DND-41 (cell line): ENCODE results near the gene FAAP100.

Experiments used
- ATAC-seq: fragments of 200-7000 bp; cut with Tn5 transposase; 3 replicates; pipeline ENCODE4 v1.9.1; 2021; ENCODE audit warnings: low read depth; ENCODE audit not compliant: insufficient read depth
- DNase-seq: peaks from one replicate; pipeline ENCODE4 v3.0.0-alpha.2; 2020
- H2AFZ ChIP-seq: 2 replicates; pipeline ENCODE4 v1.6.0; 2012; ENCODE audit warnings: low read depth, low read length
- H3K27ac ChIP-seq: 2 replicates; pipeline ENCODE4 v1.5.1; 2012; ENCODE audit warnings: low read length, inconsistent platforms
- H3K27me3 ChIP-seq: fragments of 200-600 bp; sonication (generic); 2 replicates; pipeline ENCODE4 v1.6.0; 2012; ENCODE audit warnings: low read length, mild to moderate bottlenecking, inconsistent platforms; ENCODE audit not compliant: insufficient read depth, poor library complexity
- H3K36me3 ChIP-seq: 2 replicates; pipeline ENCODE4 v1.5.1; 2012; ENCODE audit warnings: low read length, inconsistent platforms; ENCODE audit not compliant: insufficient read depth
- H3K4me1 ChIP-seq: 2 replicates; pipeline ENCODE4 v1.5.1; 2012; ENCODE audit warnings: mild to moderate bottlenecking, low read length; ENCODE audit not compliant: insufficient read depth
- H3K4me2 ChIP-seq: 2 replicates; pipeline ENCODE4 v1.6.0; 2012; ENCODE audit warnings: mild to moderate bottlenecking, moderate library complexity, low read length, inconsistent platforms; ENCODE audit not compliant: insufficient read depth
- H3K4me3 ChIP-seq, 2 experiments: fragments of 200-600 bp in 1 of 2; shearing (Covaris generic) in 1 of 2; 2 replicates each; pipeline ENCODE4 v1.5.1; 2012 to 2016; ENCODE audit warnings: inconsistent platforms in 2 of 2, low read length in 2 of 2, mild to moderate bottlenecking in 2 of 2, low read depth in 1 of 2, moderate library complexity in 1 of 2
- H3K79me2 ChIP-seq: 2 replicates; pipeline ENCODE4 v1.6.0; 2012; ENCODE audit warnings: low read length, inconsistent platforms; ENCODE audit not compliant: insufficient read depth
- H3K9ac ChIP-seq: 2 replicates; pipeline ENCODE4 v1.6.0; 2012; ENCODE audit warnings: low read depth, mild to moderate bottlenecking, inconsistent platforms, low read length, moderate library complexity
- H3K9me3 ChIP-seq: 2 replicates; pipeline ENCODE4 v1.5.1; 2012; ENCODE audit warnings: low read length, moderate library complexity, mild to moderate bottlenecking, inconsistent platforms; ENCODE audit not compliant: insufficient read depth, severe bottlenecking
- H4K20me1 ChIP-seq: 2 replicates; pipeline ENCODE4 v1.6.0; 2012; ENCODE audit warnings: low read length; ENCODE audit not compliant: insufficient read depth
- EZH2 ChIP-seq: IDR thresholded peaks from 3 replicates; pipeline ENCODE4 v1.6.1; 2012; ENCODE audit warnings: borderline replicate concordance, low read depth, mild to moderate bottlenecking, moderate library complexity, low read length, inconsistent platforms; ENCODE audit not compliant: severe bottlenecking
- TF ChIP-seq, protein P1 (sequence below): IDR thresholded peaks from 2 replicates; pipeline ENCODE4 v1.5.1; 2012; ENCODE audit warnings: borderline replicate concordance, low read length, moderate library complexity, mild to moderate bottlenecking; ENCODE audit not compliant: poor library complexity, severe bottlenecking; ENCODE audit errors: extremely low read depth

Gene FAAP100

DNA sequence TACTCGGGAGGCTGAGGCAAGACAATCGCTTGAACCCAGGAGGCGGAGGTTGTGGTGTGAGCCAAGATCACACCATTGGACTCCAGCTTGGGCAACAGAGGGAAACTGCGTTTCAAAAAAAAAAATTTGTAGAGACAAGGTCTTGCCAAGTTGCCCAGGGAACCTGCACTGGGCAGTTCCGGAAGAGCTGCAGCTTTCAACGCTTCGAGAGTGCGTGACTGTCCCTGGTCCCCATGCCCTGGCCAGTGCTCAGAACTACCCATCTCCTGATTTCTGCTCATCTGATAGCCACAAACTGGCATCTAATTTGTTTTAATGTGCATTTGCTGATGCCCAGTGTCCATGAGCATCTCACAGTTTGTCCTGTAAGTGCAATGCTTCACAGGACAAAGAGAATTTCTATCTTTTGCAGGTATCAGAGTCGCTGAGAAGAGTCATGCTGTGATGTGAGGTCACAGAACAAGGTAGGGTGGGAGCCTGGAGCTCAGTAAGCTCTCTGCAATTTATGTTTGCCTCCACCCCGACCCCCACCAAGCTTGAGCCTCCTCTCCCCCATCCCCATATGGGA, 43.4 kb downstream of the FAAP100 start:
- peak overlapping the region; percentile 99 for H3K9ac ChIP-seq
- H2AFZ ChIP-seq: no peak overlapping the region
- H3K27ac ChIP-seq: peak overlapping the region; percentile 81
- ATAC-seq (no peak), DNase-seq (peak; percentile 43)
- H3K79me2 ChIP-seq: peaks cover 51% of the 10 kb centered on the region
- H3K9me3 ChIP-seq: no peaks in the 10 kb centered on the region
- H4K20me1 ChIP-seq: peaks cover 44% of the 10 kb centered on the region
- H3K4me2 ChIP-seq: peak overlapping the region; percentile 87
- TF ChIP-seq, protein P1, sequence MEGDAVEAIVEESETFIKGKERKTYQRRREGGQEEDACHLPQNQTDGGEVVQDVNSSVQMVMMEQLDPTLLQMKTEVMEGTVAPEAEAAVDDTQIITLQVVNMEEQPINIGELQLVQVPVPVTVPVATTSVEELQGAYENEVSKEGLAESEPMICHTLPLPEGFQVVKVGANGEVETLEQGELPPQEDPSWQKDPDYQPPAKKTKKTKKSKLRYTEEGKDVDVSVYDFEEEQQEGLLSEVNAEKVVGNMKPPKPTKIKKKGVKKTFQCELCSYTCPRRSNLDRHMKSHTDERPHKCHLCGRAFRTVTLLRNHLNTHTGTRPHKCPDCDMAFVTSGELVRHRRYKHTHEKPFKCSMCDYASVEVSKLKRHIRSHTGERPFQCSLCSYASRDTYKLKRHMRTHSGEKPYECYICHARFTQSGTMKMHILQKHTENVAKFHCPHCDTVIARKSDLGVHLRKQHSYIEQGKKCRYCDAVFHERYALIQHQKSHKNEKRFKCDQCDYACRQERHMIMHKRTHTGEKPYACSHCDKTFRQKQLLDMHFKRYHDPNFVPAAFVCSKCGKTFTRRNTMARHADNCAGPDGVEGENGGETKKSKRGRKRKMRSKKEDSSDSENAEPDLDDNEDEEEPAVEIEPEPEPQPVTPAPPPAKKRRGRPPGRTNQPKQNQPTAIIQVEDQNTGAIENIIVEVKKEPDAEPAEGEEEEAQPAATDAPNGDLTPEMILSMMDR: no peak
- TF ChIP-seq EZH2: no peak
- no peaks in the 10 kb centered on the region for H3K27me3 ChIP-seq
- peaks cover 40% of the 10 kb centered on the region for H3K36me3 ChIP-seq
- H3K4me1 ChIP-seq: peaks cover 24% of the 10 kb centered on the region
- peak overlapping the region; percentile 80 to 92; a peak in 3 of 4 replicates for H3K4me3 ChIP-seq

DNA sequence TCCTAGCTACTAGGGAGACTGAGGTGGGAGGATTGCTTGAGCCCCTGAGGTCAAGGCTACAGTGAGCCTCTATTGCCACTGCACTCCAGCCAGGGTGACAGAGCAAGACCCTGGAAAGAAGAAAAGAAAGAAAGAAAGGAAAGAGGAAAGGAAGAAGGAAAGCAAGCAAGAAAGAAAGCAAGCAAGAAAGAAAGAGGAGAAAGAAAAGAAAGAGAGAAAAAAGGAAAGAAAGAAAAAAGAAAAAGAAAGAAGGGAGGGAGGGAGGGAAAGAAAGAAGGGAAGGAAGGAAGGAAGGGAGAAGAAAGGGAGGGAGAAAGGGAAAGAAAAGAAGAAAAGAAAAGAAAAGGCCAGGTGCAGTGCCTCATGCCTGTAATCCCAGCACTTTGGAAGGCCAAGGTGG, 48.5 kb downstream of the FAAP100 start:
- Histone ChIP-seq H3K27me3 (no peaks in the 10 kb centered on the region), H3K36me3 (peaks cover 1% of the 10 kb centered on the region; the same call in 1 of the 2 replicates), H3K9me3 (no peaks in the 10 kb centered on the region), H3K79me2 (peaks cover 2% of the 10 kb centered on the region; the same call in 1 of the 2 replicates), H4K20me1 (peaks cover 6% of the 10 kb centered on the region), H3K4me2 (no peak overlapping the region), H3K4me3 (no peak overlapping the region), H2AFZ (no peak overlapping the region), H3K4me1 (peaks cover 2% of the 10 kb centered on the region), H3K9ac (no peak overlapping the region), H3K27ac (no peak overlapping the region)
- no peak for DNase-seq
- no peak for ATAC-seq
- TF ChIP-seq, protein P1: no peak
- TF ChIP-seq EZH2: no peak

DNA sequence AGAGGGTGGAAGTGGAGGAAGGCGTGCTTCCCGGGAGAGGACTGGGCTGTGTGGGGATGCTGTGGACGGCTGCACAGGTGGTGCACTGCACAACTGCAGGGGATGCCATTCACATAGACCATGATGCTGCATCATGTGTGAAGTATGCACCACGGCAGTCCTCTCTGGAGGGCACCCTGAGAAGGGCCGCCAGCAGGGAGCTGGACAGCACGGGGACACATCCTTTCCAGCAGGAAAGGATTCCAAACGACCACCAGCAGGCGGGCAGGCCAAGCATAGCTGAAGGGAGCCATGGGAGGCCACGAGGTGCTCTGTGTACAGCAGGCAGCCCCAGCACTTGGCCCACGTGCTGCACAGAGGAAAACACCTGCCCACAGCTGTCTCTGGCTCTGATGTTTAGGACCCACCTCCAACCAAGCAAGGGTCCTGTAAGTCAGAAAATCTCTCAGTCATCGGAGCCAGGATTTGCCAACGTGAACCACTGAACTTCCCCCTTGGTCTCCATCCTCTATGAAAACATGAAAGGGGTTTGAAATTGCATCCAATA, 49.6 kb downstream of the FAAP100 start:
- no peaks in the 10 kb centered on the region for H3K36me3 ChIP-seq

More for the DNA sequence above, 49.6 kb downstream of the FAAP100 start:
- H4K20me1 ChIP-seq: no peaks in the 10 kb centered on the region
- H3K9me3 ChIP-seq: no peaks in the 10 kb centered on the region
- DNase-seq (no peak), ATAC-seq (0 out of 3 replicates have a peak, but pooled peaks have one; percentile 36)
- no peak overlapping the region for H3K27ac ChIP-seq
- no peak overlapping the region for H3K4me3 ChIP-seq
- no peak for TF ChIP-seq EZH2
- TF ChIP-seq, protein P1: no peak
- H3K27me3 ChIP-seq: no peaks in the 10 kb centered on the region
- H3K4me2 ChIP-seq: no peak overlapping the region
- H3K79me2 ChIP-seq: no peaks in the 10 kb centered on the region
- no peak overlapping the region for H3K9ac ChIP-seq
- H2AFZ ChIP-seq: no peak overlapping the region
- H3K4me1 ChIP-seq: no peaks in the 10 kb centered on the region
